ENCODE measurements around the gene NUTM2B.
"Not testable (repeated sequence)": the region's sequence is repeated elsewhere in the genome, so short reads cannot be mapped to it uniquely, and the experiment has no call there.

Gene NUTM2B

DNA sequence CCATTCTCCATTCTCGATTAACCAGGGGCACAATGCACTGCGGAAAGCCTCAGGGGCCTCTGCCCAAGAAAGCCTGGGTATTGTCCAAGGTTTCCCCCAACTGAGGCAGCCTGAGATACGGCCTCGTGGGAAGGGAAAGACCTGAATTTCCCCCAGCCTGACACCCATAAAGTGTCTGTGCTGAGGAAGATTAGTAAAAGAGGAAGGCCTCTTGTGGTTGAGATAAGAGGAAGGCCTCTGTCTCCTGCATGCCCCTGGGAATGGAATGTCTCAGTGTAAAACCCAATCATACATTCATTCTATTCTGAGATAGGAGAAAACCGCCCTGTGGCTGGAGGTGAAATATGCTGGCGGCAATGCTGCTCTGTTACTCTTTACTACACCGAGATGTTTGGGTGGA lies 41.8 kb downstream of the NUTM2B start:
- DNase-seq, result not testable (repeated sequence)

DNA sequence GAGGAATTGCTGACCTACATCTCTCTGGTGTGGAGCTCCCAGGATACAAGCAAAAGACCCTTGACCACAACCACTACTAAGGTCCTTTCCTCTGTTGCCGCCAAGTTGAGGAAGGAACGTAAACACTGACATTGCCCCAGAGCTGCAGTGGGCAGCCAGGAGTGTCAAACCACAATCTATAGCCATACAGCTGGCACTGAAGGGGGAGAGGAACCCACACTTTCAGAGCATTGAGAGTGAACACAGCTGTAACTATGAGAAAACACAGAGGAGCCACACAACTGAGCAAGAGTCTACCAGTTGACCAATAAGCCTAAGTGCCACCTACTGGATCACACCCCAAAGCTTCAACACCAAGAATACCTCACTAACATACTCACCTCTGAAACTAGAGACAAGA lies 45.5 kb downstream of the NUTM2B start:
- not testable (repeated sequence) for DNase-seq

GRCh38 chr10:79753601-79754000 lies 50.6 kb downstream of the NUTM2B start:
- DNase-seq, result not testable (repeated sequence)

- not testable (repeated sequence) for DNase-seq
Measured at GRCh38 chr10:79758297-79758993, 55.4 kb downstream of the NUTM2B start.
